HG03159 (cell line): ENCODE measurements around the gene TGFBR2.
A peak's percentile ranks its signal among the peaks of the same experiment; 100 is the strongest.

Source experiments
- ATAC-seq: cut with Tn5 transposase; IDR thresholded peaks from one replicate; pipeline ENCODE4 v1.9.1; 2021; ENCODE audit warnings: mild to moderate bottlenecking, moderate library complexity; ENCODE audit not compliant: unreplicated experiment

Gene TGFBR2

DNA sequence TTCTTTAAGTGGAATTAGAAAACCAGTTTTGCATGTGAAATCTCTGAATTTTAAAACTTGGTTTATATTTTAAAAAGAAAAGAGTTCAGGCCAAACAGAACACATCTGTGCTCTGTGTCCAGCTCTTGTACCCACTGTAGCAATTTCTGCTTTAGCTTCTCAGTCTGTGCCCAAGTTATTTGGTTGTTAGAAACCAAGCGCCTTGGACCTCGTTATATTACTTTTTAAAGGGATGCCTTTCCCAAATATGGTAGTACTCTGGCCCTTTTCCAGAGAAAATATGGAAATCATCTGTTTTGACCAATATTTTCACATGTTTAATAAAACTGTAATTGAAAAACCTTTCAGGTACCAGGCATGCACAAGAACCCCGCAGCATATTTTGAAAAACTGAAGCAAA lies 27.3 kb downstream of the TGFBR2 start:
- no peak for ATAC-seq

DNA sequence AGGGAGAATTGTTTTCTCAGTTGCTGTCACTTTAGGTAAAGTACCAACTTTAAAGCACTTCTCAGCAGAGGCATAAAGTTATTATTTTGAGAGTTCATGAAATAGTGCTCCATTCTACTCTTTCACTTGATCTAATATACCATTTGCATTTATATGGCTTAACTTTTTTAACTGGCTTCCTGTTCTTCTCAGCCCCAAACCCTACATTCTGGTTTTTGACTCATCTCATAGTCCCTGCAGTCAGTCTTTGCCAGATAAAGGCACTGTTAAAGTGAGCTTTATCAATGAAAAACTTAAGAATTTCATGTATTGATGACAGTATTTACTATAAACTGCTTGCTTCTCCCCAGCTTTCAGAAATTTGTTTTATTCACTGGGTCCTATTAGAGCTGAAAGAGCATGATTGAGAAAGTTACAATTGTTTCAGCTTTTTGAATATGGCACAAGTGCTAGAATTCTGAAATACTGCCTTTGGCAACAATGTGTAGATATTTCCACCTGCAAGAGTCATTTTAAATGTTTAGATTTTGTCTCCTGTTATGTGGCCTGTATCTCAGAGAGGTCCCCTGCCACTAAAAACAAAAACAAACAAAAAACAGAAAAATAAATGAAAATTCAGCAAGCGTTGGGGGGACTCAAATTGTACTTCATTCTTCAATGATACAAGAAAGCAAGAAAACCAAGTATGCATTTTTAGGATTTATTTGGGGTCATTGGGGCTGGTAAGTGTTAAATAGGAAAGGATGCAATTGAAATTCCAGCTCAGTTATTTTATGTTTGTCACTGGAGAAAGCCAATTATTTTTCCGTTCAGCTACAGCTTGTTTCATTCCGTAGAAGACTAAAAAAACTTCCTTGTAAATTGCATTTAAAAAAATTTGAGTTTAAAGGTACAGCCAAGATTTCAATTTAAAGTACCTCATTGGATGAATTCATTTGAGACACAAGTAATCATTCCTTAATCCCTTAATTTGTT lies 28.6 kb downstream of the TGFBR2 start:
- no peak for ATAC-seq

DNA sequence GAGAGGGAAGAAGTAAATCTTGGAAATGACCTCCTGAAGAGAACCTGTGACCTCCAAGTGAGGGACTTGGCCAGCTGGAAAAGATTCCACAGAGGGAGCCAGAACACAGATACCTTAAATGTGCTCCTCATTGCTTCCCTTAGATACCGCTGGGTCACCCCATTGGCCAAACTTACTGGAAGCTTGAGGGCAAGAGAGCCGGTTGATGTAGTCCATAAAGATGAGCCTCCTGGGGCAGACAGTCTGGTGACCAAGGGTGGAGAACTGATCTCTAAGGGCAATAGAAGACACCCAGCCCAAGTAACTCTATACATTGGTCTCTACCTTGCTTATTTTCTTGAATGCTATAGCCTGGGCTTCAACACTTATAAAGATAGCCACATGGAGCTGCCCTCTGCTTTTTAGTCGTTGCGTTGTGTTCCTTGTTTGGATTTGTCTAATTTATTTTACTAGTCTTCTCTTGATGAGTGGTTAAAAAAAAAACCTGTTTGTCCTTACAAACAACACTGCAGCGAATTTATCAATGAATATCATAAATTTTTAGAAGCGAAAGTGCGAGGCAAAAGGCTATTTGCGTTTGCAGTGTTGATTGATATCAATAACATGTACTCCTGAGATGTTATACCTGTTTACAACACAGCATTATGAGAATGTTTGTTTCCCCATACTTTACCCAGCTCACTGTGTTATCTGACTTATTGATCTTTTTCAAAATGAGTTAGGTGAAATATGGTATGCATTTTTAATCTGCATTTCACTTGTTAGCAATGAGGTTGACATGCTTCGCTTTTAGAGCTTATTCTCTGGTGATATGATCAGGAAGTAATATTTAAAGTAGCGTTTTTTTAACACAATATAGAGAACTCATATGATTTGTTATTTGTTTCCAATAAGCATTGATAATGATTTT lies 31.2 kb downstream of the TGFBR2 start:
- ATAC-seq = no peak

DNA sequence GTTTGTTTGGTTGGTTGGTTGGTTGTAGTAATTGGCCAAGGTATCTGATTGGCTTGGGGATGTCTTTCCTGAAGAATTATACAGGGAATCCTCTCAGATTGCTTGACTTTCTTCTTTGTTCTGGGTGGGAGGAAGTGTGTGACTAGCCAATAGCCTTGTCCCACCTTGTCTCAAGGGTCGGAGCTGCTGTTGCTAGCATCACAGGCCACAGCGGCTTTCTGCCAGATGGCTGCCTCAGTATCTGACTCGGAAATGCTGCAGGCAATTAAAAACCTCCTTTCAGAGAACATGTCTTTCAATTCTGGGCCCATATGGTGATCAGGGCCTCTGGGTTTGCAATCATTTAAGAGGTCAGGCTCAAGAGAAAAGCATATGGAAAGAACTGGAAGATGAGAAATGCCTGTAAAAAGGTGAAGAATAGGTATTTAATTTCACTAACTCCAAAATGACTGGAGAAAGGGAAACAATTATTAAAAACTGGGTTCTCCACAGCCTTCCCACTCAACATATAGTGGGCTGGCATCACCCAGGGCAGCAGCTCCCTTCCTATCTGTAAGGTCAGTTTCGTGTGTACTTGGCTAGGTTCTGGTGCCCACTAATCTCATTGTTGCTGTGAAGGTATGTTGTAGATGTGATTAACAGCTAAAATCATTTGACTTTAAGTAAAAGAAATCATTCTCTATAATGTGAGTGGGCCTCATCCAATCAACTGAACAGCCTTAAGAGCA lies 32.4 kb downstream of the TGFBR2 start:
- no peak for ATAC-seq

DNA sequence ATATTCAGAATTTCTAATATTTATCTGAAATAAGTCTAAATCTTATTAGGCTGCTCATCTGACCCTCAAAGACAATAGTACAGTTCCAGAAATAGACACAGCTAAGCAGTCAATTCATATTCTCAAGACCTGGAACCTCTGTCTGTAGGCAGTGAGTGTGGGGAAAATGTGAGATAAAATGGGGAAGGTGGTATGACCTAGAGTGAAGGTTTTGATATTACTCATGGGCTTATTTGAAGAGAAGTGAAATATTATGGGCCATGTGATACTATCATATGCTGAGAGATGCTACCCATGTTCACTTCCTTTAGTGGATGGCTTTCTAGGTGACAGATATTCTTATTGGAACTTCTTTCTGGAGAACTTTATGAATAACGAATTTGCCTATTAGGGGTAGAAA lies 33.5 kb downstream of the TGFBR2 start:
- peak; percentile 81 for ATAC-seq

DNA sequence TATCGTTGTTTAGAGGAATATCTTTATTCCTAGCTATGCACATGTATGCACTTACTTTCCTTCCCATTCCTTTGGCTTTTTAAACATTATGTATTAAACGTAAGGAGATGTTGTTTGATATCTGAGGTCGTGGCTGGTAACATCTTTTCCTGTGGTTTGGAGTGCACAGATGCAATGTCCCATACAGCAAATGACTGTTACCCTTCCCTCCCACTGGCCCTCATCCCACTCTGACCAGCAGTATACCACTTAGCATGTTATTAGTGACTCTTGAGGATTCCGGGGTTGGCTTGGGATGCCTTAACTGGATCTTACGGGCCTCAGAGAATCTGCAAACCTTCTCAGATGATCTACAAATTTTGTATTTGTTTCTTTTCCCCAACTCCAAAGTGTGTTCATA lies 34.5 kb downstream of the TGFBR2 start:
- ATAC-seq = no peak

DNA sequence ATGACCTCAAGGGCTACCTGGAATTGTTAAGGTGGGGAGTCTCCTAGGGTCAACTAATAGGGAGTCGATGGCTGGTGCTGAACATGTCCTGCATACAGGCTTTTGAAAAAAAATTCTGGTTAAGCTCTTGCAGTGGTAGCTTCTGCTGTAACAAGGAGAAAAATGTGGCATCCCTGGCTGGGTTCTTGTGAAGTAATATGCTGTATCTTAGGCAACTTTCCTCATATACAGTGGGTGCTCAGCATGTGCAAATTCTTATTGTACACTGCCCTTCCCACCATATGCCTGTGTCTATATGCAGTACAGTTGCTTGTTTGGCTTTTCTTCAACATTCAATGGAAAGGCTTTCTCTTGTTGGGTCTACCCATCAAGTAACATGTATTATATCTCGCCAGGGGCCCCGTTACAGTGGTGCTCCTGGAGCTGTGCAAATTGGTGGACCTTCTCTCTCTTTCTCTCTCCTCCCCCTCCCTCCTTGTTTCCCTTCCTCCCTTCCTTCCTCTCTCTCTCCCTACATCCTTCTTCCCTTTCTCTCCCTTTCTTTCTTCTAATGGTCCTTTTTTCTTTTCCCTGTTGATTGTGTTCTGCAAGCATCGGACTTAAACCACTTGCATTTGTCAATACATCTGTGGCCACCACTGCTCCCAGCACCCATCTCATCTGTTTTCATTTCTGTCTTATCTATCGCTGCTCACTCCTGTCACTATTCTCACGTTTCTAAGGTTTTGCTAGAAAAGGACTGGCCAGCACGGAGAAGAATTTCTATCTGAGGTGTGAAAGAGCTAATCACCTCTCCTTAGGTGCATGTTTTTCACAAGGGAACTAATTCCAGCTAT lies 35.2 kb downstream of the TGFBR2 start:
- ATAC-seq = no peak

DNA sequence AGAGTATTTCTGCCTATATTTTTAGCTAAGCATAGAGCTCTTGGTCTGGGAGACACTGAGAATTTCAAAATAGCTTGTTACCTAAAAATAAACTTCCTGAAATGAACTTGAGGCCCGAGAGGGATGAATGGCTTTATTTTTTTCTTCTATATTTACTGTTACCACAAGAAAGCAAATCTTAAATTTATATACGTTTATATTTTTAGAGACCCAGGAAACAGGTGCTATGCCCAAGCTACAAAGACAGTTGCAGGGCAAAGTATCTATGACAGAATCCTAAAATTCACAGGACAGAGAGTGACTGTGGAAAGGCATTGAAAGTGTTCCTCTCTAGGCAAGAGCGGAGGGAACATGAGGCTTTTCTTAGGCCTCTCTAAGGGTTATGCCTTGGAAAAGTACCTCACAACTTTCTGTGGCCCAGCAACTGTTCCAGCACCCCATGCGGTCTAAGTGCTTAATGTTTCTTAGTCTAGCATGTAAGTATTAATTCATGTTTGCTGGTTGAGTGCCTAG lies 36.5 kb downstream of the TGFBR2 start:
- no peak for ATAC-seq

DNA sequence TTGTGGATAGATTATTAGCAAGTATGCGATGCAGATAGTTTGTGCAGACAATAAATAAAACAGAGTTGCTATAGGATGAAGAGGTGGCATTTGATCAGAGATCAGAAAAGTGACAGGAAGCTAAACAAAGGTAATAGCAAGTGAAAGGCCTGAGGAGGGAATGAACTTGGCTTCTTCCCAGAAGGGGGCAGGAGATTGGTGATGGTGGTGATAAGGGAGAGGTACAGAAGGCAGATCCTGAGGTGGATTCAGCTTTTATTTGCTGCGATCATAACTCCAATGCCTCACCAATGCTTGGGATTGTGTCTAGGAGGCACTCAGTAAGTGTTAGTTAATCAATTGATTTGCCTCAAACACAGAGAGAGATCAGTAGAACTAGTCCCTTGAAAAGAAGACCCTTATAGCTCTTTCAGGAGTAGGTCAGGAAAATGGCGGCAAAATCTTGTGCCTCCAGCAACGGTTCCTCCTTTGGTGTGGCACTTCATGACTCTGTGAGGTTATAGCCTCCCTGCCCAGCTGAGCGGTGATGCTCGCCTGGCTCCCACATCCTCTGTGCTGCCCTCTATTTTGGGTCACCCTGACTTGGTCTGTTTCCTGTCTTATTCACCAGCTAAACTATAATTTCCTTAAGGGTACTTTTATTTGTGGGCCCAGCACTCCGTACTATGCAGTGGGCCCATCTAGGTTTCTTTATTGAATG lies 37.5 kb downstream of the TGFBR2 start:
- no peak for ATAC-seq

DNA sequence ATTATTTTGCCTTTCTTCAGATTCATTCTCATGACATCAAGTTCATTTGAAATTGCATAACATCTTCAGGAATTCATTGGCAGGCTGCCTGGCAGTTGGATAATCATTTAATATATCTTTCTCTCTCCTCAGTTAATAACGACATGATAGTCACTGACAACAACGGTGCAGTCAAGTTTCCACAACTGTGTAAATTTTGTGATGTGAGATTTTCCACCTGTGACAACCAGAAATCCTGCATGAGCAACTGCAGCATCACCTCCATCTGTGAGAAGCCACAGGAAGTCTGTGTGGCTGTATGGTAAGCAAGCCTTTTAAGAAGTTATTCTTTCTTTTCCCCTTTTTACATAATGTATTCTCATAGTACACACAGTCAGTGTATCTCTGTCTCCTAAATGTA lies 38.2 kb downstream of the TGFBR2 start:
- ATAC-seq = peak; percentile 53

DNA sequence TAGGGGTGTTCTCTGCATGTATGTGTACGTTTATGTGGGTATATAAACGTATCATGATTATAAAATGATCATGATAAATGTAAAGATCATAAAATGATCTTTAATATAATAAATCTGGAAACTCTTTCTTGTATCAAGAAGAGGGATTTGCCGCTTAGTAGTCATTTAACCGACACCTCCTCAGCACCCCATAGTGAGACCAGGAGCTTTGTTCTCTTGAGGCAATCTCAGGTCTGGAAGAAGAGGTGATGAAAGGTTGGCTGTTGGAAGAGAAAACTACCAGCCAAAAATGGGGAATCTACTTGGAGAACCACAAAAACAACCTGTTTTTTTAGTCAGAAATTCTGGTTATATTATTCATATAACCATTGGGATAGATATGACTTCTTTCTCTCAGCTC lies 38.7 kb downstream of the TGFBR2 start:
- ATAC-seq = no peak

DNA sequence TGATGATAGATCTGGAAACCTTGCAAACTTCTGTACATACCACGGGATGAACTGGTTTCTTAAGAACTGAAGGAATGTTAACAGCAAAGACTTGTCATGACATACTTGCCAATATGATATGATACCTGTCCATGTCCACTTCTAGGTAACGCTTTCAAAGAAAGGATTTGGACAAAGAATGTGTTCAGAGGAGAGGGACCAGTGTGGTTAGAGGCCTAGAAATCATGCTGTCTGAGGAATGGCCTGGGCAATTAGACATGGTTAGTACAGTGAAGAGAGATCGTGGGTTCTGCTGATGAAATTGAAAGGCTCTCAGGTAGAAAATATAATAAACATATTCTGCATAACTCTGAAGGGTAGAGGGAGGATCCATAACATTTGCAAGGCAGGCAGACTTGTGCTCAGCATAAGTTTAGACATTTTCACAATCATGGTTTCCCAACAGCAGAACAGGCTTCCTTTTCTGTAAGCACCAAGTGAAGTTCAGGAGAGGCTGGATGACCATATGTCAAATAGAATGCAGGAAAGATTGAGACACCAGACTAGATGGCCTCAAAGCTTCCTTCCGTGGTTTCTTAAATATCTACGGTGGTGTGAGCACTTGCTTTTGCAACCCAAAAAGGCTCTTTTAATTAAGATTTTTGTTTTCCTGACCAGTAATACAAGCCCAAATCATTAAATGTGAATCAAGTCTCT lies 39.9 kb downstream of the TGFBR2 start:
- no peak for ATAC-seq

DNA sequence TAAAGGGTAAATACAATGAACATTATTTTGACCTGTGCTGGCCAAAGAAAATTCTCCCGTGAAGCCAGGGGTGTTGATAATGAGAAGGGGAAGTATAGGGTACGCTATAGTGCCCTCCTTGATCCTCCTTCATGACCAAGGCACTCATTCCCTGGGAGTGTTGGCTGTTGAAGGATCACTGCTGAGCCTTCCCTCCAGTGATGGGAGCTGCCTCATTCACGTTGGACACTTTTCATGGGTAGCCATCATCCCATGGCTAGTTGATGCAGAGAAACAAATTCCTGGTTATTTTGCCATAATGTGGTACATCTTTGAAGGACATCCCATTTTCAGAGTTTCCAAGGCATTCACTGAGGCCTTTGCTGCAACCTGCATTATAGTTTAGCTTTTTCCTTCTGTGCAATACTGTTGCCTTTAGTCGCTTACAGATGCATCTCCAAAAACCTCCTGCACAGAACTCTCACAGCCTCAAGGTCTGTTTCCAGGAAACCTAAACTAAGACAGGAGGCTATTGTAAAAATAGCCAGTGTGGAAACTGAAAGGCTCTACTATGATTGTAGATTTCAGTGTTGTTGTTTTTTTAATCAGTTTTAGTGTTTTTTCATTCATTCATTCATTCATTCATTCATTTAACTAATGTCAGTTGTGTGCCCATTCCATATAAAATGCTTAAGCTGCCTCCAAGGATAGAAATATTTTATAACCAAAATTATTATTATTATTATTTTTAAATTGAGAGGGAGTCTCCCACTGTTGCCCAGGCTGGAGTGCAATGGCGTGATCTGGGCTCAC lies 40.8 kb downstream of the TGFBR2 start:
- no peak for ATAC-seq

DNA sequence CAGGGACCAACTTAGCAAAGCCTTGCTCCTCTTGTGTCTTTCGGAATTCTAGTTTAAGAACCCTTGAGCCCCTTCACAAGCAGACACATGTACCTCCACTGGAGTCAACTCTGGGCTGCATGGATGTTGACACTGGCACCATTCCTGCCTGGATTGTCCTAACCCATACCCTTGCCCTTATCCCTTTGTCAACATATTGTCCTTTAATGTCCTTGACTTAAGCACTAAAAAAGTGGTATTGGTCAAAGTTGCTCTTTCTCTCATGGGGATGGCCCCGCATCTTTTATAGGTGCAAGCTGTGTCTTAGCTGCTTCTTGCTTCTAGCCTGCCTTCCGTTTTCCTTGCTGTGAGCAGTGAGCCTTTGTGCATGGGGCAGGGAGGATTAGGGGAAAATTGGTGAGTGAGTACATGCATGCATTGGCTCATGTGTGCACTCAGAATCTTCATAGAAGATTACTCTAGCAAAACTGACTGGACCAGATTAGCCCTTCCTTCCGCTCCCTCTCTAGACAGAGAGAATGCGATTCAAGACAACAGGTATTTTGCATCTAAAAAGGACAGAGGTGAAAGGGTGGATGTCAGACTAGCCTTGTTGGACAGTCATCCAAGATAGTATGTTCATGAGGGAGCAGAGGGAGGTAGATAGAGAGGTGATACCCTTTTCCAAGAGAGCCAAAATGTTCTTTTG lies 42.4 kb downstream of the TGFBR2 start:
- no peak for ATAC-seq

DNA sequence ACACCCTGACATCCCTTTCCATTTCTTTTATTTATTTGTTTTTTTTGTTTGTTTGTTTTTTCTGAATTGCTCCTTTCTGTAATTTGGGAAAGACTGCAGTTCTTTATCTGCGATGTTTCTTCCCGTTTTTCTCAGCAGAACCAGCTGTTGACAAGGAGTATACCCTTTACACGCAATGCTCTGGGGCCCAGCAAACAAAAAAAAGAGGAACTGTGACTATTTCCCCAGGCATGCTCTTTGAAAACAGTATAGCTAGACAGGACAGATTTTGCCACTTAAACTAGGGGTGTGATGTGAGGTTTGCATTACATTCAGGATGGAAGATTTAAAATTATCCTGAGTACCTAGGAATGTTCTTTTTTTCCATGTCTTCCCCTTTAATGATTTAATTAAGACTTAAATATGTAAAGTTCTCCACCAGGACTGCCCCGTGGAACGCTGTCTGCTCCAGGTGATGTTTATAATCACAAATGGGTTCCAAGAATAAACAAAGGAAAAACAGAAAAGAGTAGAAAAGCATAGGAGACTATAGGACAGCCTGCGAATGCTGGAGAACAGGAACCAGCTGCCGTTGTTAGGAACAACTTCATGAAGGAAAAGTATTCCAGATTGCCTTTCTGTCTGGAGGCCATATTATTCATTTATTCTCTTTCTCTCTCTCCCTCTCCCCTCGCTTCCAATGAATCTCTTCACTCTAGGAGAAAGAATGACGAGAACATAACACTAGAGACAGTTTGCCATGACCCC lies 43.3 kb downstream of the TGFBR2 start:
- ATAC-seq = peak; percentile 73

DNA sequence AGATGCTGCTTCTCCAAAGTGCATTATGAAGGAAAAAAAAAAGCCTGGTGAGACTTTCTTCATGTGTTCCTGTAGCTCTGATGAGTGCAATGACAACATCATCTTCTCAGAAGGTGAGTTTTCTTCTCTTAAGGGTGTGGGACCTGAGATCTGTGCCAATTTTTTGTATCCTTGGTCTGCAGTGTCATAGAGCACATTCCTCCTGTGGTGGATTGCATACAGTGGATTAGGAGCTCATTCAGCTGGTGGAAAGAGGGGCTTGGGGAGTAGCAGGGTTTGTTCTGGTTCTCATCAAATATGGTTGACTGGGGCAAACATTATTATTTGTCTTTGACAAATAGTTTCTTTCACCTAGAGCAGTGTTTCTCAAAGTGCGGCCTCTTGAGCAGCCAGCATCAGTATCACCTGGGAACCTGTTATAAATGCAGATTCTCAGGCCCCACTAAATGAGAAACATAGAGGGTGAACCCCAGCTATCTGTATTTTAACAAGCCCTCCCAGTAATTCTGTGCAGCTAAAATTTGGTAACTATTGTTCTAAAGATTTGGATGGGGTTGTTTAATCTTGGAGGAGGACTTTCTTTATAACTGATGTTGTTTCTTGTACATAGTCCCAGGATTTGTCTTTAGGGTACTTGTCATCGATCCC lies 44.1 kb downstream of the TGFBR2 start:
- no peak for ATAC-seq
